Fibroblast of lung (primary cell): ENCODE results near the gene OLIG2. TPM values are rescaled to one million over a fixed set of nuclear protein-coding genes. Genes with fewer than 3 reads are reported as not detected.
A peak's percentile ranks its signal among the peaks of the same experiment; 100 is the strongest.

Source experiments
- DNase-seq, 2 donors: peaks; one replicate each; pipeline versions ENCODE4 v3.0.0 to v3.0.0-alpha.2; 2010; ENCODE audit warnings: low read depth in 2 of 2
- H2AFZ ChIP-seq: 2 replicates; pipeline ENCODE4 v1.5.1; 2012; ENCODE audit warnings: low read length, control low read depth, inconsistent platforms
- H3K27ac ChIP-seq: 2 replicates; pipeline ENCODE4 v1.5.1; 2011; ENCODE audit warnings: low read length, control low read depth; ENCODE audit not compliant: insufficient read depth
- H3K27me3 ChIP-seq: 2 replicates; pipeline ENCODE4 v1.5.1; 2011; ENCODE audit warnings: mild to moderate bottlenecking, low read length; ENCODE audit not compliant: control insufficient read depth, insufficient read depth
- H3K36me3 ChIP-seq: 2 replicates; pipeline ENCODE4 v1.5.1; 2011; ENCODE audit warnings: low read length; ENCODE audit not compliant: control insufficient read depth, insufficient read depth
- H3K4me1 ChIP-seq: 2 replicates; pipeline ENCODE4 v1.5.1; 2011; ENCODE audit warnings: low read length; ENCODE audit not compliant: control insufficient read depth, insufficient read depth; ENCODE audit errors: extremely low read depth
- H3K4me2 ChIP-seq: 2 replicates; pipeline ENCODE4 v1.5.1; 2011; ENCODE audit warnings: low read length, control low read depth; ENCODE audit not compliant: insufficient read depth; ENCODE audit errors: extremely low read depth
- H3K4me3 ChIP-seq, 4 experiments: fragments of 200-600 bp in 1 of 4; sonication (generic) in 1 of 4; replicated peaks in 1 of 4; 2 replicates each; pipeline ENCODE4 v1.5.1; 2011 to 2016; ENCODE audit warnings: low read length in 4 of 4, low read depth in 3 of 4, mild to moderate bottlenecking in 3 of 4, control low read depth in 2 of 4, inconsistent platforms in 1 of 4, mixed read lengths in 1 of 4; ENCODE audit not compliant: insufficient read depth in 1 of 4; ENCODE audit errors: control extremely low read depth in 1 of 4
- H3K79me2 ChIP-seq: 2 replicates; pipeline ENCODE4 v1.5.1; 2012; ENCODE audit warnings: mild to moderate bottlenecking, low read length, inconsistent platforms; ENCODE audit not compliant: control insufficient read depth, insufficient read depth
- H3K9ac ChIP-seq: 2 replicates; pipeline ENCODE4 v1.5.1; 2011; ENCODE audit warnings: mild to moderate bottlenecking, low read length, control low read depth; ENCODE audit not compliant: insufficient read depth
- H3K9me3 ChIP-seq: 2 replicates; pipeline ENCODE4 v1.5.1; 2012; ENCODE audit warnings: low read depth, low read length; ENCODE audit not compliant: control insufficient read depth, insufficient read depth
- H4K20me1 ChIP-seq: 2 replicates; pipeline ENCODE4 v1.5.1; 2011; ENCODE audit warnings: low read length; ENCODE audit not compliant: control insufficient read depth, insufficient read depth; ENCODE audit errors: extremely low read depth
- EZH2 ChIP-seq: IDR thresholded peaks from 2 replicates; pipeline ENCODE4 v1.5.1; 2012; ENCODE audit warnings: low read length, control low read depth, mild to moderate bottlenecking; ENCODE audit errors: missing control alignments
- polyA plus RNA-seq, 2 donors: library from polyadenylated mRNA; depleted of rRNA in 1 of 2; stranded (reverse) in 1 of 2; unstranded in 1 of 2; fragments of >200 nt; gene quantifications; 2 replicates each; pipeline ENCODE4 v1.2.1, GENCODE V29; 2011 to 2012; ENCODE audit warnings: missing spikeins in 1 of 2
- total RNA-seq: library from RNA; depleted of rRNA; stranded (reverse); fragments of >200 nt; gene quantifications from 2 replicates; pipeline ENCODE4 v1.2.1, GENCODE V29; 2014
- TF ChIP-seq, protein P1 (sequence below), 2 donors: IDR thresholded peaks in 1 of 2; conservative IDR thresholded peaks in 1 of 2; 1 replicate in 1 of 2; 2 replicates in 1 of 2; pipeline ENCODE4 v1.5.1; 2011 to 2012; ENCODE audit warnings: low read length in 2 of 2, control low read depth in 1 of 2, inconsistent platforms in 1 of 2, low read depth in 1 of 2, mild to moderate bottlenecking in 1 of 2

Gene OLIG2
- total and polyA plus RNA-seq, 2 donors (not counting 1 experiment from before 2014, with no cell fraction given) = not detected

DNA sequence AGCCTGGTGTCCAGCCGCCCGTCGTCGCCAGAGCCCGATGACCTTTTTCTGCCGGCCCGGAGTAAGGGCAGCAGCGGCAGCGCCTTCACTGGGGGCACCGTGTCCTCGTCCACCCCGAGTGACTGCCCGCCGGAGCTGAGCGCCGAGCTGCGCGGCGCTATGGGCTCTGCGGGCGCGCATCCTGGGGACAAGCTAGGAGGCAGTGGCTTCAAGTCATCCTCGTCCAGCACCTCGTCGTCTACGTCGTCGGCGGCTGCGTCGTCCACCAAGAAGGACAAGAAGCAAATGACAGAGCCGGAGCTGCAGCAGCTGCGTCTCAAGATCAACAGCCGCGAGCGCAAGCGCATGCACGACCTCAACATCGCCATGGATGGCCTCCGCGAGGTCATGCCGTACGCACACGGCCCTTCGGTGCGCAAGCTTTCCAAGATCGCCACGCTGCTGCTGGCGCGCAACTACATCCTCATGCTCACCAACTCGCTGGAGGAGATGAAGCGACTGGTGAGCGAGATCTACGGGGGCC lies 1.2 kb downstream of the OLIG2 start:
- Histone ChIP-seq H3K4me3 (no peak overlapping the region), H3K36me3 (no peaks in the 10 kb centered on the region), H3K9ac (no peak overlapping the region), H3K79me2 (no peaks in the 10 kb centered on the region), H2AFZ (no peak overlapping the region), H3K4me2 (no peak overlapping the region), H3K4me1 (no peaks in the 10 kb centered on the region), H4K20me1 (no peaks in the 10 kb centered on the region), H3K27ac (no peak overlapping the region), H3K27me3 (peaks cover 91% of the 10 kb centered on the region), H3K9me3 (no peaks in the 10 kb centered on the region)
- DNase-seq = peak in 1 of 2 donors; percentile 25
- TF ChIP-seq, protein P1, sequence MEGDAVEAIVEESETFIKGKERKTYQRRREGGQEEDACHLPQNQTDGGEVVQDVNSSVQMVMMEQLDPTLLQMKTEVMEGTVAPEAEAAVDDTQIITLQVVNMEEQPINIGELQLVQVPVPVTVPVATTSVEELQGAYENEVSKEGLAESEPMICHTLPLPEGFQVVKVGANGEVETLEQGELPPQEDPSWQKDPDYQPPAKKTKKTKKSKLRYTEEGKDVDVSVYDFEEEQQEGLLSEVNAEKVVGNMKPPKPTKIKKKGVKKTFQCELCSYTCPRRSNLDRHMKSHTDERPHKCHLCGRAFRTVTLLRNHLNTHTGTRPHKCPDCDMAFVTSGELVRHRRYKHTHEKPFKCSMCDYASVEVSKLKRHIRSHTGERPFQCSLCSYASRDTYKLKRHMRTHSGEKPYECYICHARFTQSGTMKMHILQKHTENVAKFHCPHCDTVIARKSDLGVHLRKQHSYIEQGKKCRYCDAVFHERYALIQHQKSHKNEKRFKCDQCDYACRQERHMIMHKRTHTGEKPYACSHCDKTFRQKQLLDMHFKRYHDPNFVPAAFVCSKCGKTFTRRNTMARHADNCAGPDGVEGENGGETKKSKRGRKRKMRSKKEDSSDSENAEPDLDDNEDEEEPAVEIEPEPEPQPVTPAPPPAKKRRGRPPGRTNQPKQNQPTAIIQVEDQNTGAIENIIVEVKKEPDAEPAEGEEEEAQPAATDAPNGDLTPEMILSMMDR (conservative IDR thresholded peaks at IDR 0.05 in 1 of 2, IDR thresholded peaks at IDR 0.05 in 1 of 2; ENCODE audit: low read depth in 1 of 2, low read length in 2 of 2) = no peak
- no peak for TF ChIP-seq EZH2

DNA sequence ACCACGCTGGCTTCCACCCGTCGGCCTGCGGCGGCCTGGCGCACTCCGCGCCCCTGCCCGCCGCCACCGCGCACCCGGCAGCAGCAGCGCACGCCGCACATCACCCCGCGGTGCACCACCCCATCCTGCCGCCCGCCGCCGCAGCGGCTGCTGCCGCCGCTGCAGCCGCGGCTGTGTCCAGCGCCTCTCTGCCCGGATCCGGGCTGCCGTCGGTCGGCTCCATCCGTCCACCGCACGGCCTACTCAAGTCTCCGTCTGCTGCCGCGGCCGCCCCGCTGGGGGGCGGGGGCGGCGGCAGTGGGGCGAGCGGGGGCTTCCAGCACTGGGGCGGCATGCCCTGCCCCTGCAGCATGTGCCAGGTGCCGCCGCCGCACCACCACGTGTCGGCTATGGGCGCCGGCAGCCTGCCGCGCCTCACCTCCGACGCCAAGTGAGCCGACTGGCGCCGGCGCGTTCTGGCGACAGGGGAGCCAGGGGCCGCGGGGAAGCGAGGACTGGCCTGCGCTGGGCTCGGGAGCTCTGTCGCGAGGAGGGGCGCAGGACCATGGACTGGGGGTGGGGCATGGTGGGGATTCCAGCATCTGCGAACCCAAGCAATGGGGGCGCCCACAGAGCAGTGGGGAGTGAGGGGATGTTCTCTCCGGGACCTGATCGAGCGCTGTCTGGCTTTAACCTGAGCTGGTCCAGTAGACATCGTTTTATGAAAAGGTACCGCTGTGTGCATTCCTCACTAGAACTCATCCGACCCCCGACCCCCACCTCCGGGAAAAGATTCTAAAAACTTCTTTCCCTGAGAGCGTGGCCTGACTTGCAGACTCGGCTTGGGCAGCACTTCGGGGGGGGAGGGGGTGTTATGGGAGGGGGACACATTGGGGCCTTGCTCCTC lies 1.9 kb downstream of the OLIG2 start:
- Histone ChIP-seq H3K4me1 (no peaks in the 10 kb centered on the region), H3K9ac (no peak overlapping the region), H3K27ac (no peak overlapping the region), H3K4me2 (no peak overlapping the region), H3K9me3 (no peaks in the 10 kb centered on the region), H3K36me3 (no peaks in the 10 kb centered on the region), H4K20me1 (no peaks in the 10 kb centered on the region), H3K27me3 (peaks cover 92% of the 10 kb centered on the region), H3K79me2 (no peaks in the 10 kb centered on the region), H3K4me3 (no peak overlapping the region), H2AFZ (no peak overlapping the region)
- TF ChIP-seq, protein P1 (conservative IDR thresholded peaks at IDR 0.05 in 1 of 2, IDR thresholded peaks at IDR 0.05 in 1 of 2; ENCODE audit: low read depth in 1 of 2, low read length in 2 of 2) = no peak
- TF ChIP-seq EZH2 = peak; percentile 29
- DNase-seq = no peak

DNA sequence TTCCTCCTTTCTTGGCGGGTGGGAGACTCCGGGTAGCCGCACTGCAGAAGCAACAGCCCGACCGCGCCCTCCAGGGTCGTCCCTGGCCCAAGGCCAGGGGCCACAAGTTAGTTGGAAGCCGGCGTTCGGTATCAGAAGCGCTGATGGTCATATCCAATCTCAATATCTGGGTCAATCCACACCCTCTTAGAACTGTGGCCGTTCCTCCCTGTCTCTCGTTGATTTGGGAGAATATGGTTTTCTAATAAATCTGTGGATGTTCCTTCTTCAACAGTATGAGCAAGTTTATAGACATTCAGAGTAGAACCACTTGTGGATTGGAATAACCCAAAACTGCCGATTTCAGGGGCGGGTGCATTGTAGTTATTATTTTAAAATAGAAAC lies 2.5 kb downstream of the OLIG2 start:
- Histone ChIP-seq H2AFZ (no peak overlapping the region), H3K27me3 (peaks cover 91% of the 10 kb centered on the region), H3K4me1 (no peaks in the 10 kb centered on the region), H3K4me3 (no peak overlapping the region), H4K20me1 (no peaks in the 10 kb centered on the region), H3K79me2 (no peaks in the 10 kb centered on the region), H3K27ac (no peak overlapping the region), H3K9ac (no peak overlapping the region), H3K36me3 (no peaks in the 10 kb centered on the region), H3K9me3 (no peaks in the 10 kb centered on the region), H3K4me2 (no peak overlapping the region)
- TF ChIP-seq EZH2 = no peak
- TF ChIP-seq, protein P1 (conservative IDR thresholded peaks at IDR 0.05 in 1 of 2, IDR thresholded peaks at IDR 0.05 in 1 of 2; ENCODE audit: low read depth in 1 of 2, low read length in 2 of 2) = no peak
- no peak for DNase-seq
